H9 (cell line): Measurements from ENCODE around the gene OGFOD3. TPM values are rescaled to one million over a fixed set of nuclear protein-coding genes. Genes with fewer than 3 reads are reported as not detected.
"Not testable (repeated sequence)": the region's sequence is repeated elsewhere in the genome, so short reads cannot be mapped to it uniquely, and the experiment has no call there.

Source experiments
- DNase-seq: peaks from one replicate; pipeline ENCODE4 v3.0.0-alpha.2; 2017
- H2AFZ ChIP-seq: one replicate; pipeline ENCODE4 v1.6.1; 2013; ENCODE audit warnings: mild to moderate bottlenecking, low read length, control low read depth, moderate library complexity
- H2AK5ac ChIP-seq: 2 replicates; pipeline ENCODE4 v1.6.1; 2013; ENCODE audit warnings: low read length, control low read depth, mixed read lengths; ENCODE audit not compliant: insufficient read length
- H2BK120ac ChIP-seq: one replicate; pipeline ENCODE4 v1.6.1; 2013; ENCODE audit warnings: low read depth, mild to moderate bottlenecking, low read length, control low read depth, inconsistent platforms; ENCODE audit not compliant: poor library complexity, severe bottlenecking
- H2BK12ac ChIP-seq: 2 replicates; pipeline ENCODE4 v1.6.1; 2013; ENCODE audit warnings: low read length, control low read depth, mixed read lengths, low read depth; ENCODE audit not compliant: insufficient read length
- H2BK15ac ChIP-seq: 2 replicates; pipeline ENCODE4 v1.6.1; 2013; ENCODE audit warnings: low read depth, low read length, control low read depth
- H2BK20ac ChIP-seq: one replicate; pipeline ENCODE4 v1.6.1; 2013; ENCODE audit warnings: low read depth, mild to moderate bottlenecking, low read length, control low read depth, inconsistent platforms; ENCODE audit not compliant: poor library complexity, severe bottlenecking
- H2BK5ac ChIP-seq: 2 replicates; pipeline ENCODE4 v1.6.1; 2013; ENCODE audit warnings: low read length, control low read depth, mixed read lengths; ENCODE audit not compliant: insufficient read length
- H3K14ac ChIP-seq: 2 replicates; pipeline ENCODE4 v1.6.1; 2013; ENCODE audit warnings: low read length, control low read depth; ENCODE audit not compliant: insufficient read depth
- H3K18ac ChIP-seq: 2 replicates; pipeline ENCODE4 v1.6.1; 2013; ENCODE audit warnings: low read depth, mild to moderate bottlenecking, mixed read lengths, low read length, control low read depth; ENCODE audit not compliant: insufficient read length
- H3K23ac ChIP-seq: 2 replicates; pipeline ENCODE4 v1.6.1; 2013; ENCODE audit warnings: low read length, control low read depth, mixed read lengths, low read depth; ENCODE audit not compliant: insufficient read length
- H3K23me2 ChIP-seq: 2 replicates; pipeline ENCODE4 v1.6.1; 2013; ENCODE audit warnings: low read depth, mild to moderate bottlenecking, mixed read lengths, low read length, control low read depth; ENCODE audit not compliant: insufficient read length, poor library complexity, severe bottlenecking
- H3K27ac ChIP-seq: 2 replicates; pipeline ENCODE4 v1.5.1; 2013; ENCODE audit warnings: low read length, control low read depth, mixed read lengths, low read depth; ENCODE audit not compliant: insufficient read length
- H3K27me3 ChIP-seq: 2 replicates; pipeline ENCODE4 v1.6.1; 2013; ENCODE audit warnings: low read length, control low read depth, inconsistent platforms; ENCODE audit not compliant: insufficient read depth
- H3K4ac ChIP-seq: 2 replicates; pipeline ENCODE4 v1.6.1; 2013; ENCODE audit warnings: low read depth, mild to moderate bottlenecking, control low read depth, inconsistent platforms, low read length, moderate library complexity
- H3K4me1 ChIP-seq: 2 replicates; pipeline ENCODE4 v1.6.1; 2013; ENCODE audit warnings: low read length, control low read depth, inconsistent platforms; ENCODE audit not compliant: insufficient read depth
- H3K4me2 ChIP-seq: 2 replicates; pipeline ENCODE4 v1.6.1; 2013; ENCODE audit warnings: low read length, control low read depth, mixed read lengths; ENCODE audit not compliant: insufficient read length, insufficient read depth
- H3K56ac ChIP-seq: 2 replicates; pipeline ENCODE4 v1.6.1; 2013; ENCODE audit warnings: low read depth, mild to moderate bottlenecking, mixed read lengths, low read length, control low read depth; ENCODE audit not compliant: insufficient read length
- H3K79me1 ChIP-seq: 2 replicates; pipeline ENCODE4 v1.6.1; 2013; ENCODE audit warnings: low read depth, mild to moderate bottlenecking, moderate library complexity, low read length, control low read depth, inconsistent platforms; ENCODE audit not compliant: insufficient read depth, poor library complexity, severe bottlenecking
- H3K79me2 ChIP-seq: 2 replicates; pipeline ENCODE4 v1.6.1; 2013; ENCODE audit warnings: low read length, control low read depth, inconsistent platforms; ENCODE audit not compliant: insufficient read depth
- H3K9ac ChIP-seq: 2 replicates; pipeline ENCODE4 v1.6.1; 2013; ENCODE audit warnings: low read length, control low read depth, mixed read lengths; ENCODE audit not compliant: insufficient read length; ENCODE audit errors: extremely low read depth
- H3K9me3 ChIP-seq: one replicate; pipeline ENCODE4 v1.6.1; 2013; ENCODE audit warnings: low read depth, low read length, inconsistent platforms; ENCODE audit not compliant: control insufficient read depth
- H3T11ph ChIP-seq: one replicate; pipeline ENCODE4 v1.6.1; 2013; ENCODE audit warnings: mild to moderate bottlenecking, low read length, control low read depth, inconsistent platforms
- H4K20me1 ChIP-seq: one replicate; pipeline ENCODE4 v1.6.1; 2013; ENCODE audit not compliant: control insufficient read depth, insufficient read length, insufficient read depth
- H4K5ac ChIP-seq: 2 replicates; pipeline ENCODE4 v1.6.1; 2013; ENCODE audit warnings: low read depth, mild to moderate bottlenecking, mixed read lengths, low read length, control low read depth; ENCODE audit not compliant: insufficient read length
- H4K8ac ChIP-seq: replicated peaks from 2 replicates; pipeline ENCODE4 v1.6.1; 2013; ENCODE audit warnings: low read length, control low read depth, mixed read lengths, low read depth; ENCODE audit not compliant: insufficient read length
- H4K91ac ChIP-seq: 2 replicates; pipeline ENCODE4 v1.6.1; 2013; ENCODE audit warnings: low read depth, mild to moderate bottlenecking, moderate library complexity, mixed read lengths, low read length, control low read depth; ENCODE audit not compliant: insufficient read length
- H3K27ac Mint-ChIP-seq, 3 experiments: 2 replicates in 2 of 3; 3 replicates in 1 of 3; pipeline ENCODE4 v1.8.0; 2020 to 2021; ENCODE audit warnings: mixed read lengths in 3 of 3, mild to moderate bottlenecking in 1 of 3, moderate library complexity in 1 of 3
- H3K27me3 Mint-ChIP-seq: 2 replicates; pipeline ENCODE4 v1.8.0; 2021; ENCODE audit warnings: low read depth, mild to moderate bottlenecking, moderate library complexity, mixed read lengths
- H3K36me3 Mint-ChIP-seq, 3 experiments: 2 replicates in 2 of 3; 3 replicates in 1 of 3; pipeline ENCODE4 v1.8.0; 2020 to 2021; ENCODE audit warnings: low read depth in 3 of 3, mixed read lengths in 3 of 3; ENCODE audit not compliant: insufficient read depth in 1 of 3
- H3K4me1 Mint-ChIP-seq, 2 experiments: 2 replicates each; pipeline ENCODE4 v1.8.0; 2020; ENCODE audit warnings: mixed read lengths in 2 of 2
- H3K4me3 Mint-ChIP-seq, 2 experiments: 2 replicates in 1 of 2; 3 replicates in 1 of 2; pipeline ENCODE4 v1.8.0; 2020 to 2021; ENCODE audit warnings: mild to moderate bottlenecking in 2 of 2, mixed read lengths in 2 of 2, moderate library complexity in 1 of 2
- H3K9me3 Mint-ChIP-seq, 2 experiments: 2 replicates in 1 of 2; 3 replicates in 1 of 2; pipeline ENCODE4 v1.8.0; 2020; ENCODE audit warnings: mild to moderate bottlenecking in 2 of 2, mixed read lengths in 2 of 2, moderate library complexity in 1 of 2
- CTCF ChIP-seq: fragments of 200-600 bp; sonication (generic); conservative IDR thresholded peaks from 3 replicates; pipeline ENCODE4 v1.8.0; 2021; ENCODE audit warnings: antibody characterized with exemption, mild to moderate bottlenecking
- WGBS: extraction: QIAGEN DNeasy Blood & Tissue Kit; methylation state at CpG from one replicate; pipeline ENCODE4 v1.1.7; 2013; ENCODE audit warnings: missing lambda C conversion rate, low lambda C conversion rate, mixed read lengths; ENCODE audit not compliant: insufficient read length; ENCODE audit errors: extremely low coverage; 5-methylcytosine and 5-hydroxymethylcytosine counted together
- total RNA-seq: library from RNA; stranded (reverse); gene quantifications from 2 replicates; pipeline ENCODE4 v1.2.1, GENCODE V29; 2021

OGFOD3 gene
- total RNA-seq, 1 experiment from 2014 or later: 27.8 TPM

GRCh38 chr17:82412535-82413520 lies 5.6 kb downstream of the OGFOD3 start:
- Histone ChIP-seq H3K79me1 (no peaks in the 10 kb centered on the region), H4K5ac (no peak overlapping the region), H3K23me2 (peaks cover 1% of the 10 kb centered on the region), H2AK5ac (no peak overlapping the region), H3K56ac (no peak overlapping the region), H2BK12ac (no peak overlapping the region), H2BK20ac (no peak overlapping the region), H2BK15ac (no peak overlapping the region), H4K91ac (no peak overlapping the region), H3K4ac (no peak overlapping the region), H3K9ac (no peak overlapping the region), H2BK120ac (no peak overlapping the region), H3K18ac (no peak overlapping the region), H3K9me3 (no peaks in the 10 kb centered on the region), H3K4me1 (no peaks in the 10 kb centered on the region), H3K23ac (no peak overlapping the region), H3K27me3 (no peaks in the 10 kb centered on the region), H3T11ph (no peak overlapping the region), H4K20me1 (no peaks in the 10 kb centered on the region), H2AFZ (no peak overlapping the region), H2BK5ac (no peak overlapping the region), H3K4me2 (no peak overlapping the region), H3K79me2 (no peaks in the 10 kb centered on the region), H4K8ac (no peak overlapping the region), H3K27ac (no peak overlapping the region), H3K14ac (no peak overlapping the region; the same call in 1 of the 2 replicates)
- Mint-ChIP-seq H3K27ac (no peak overlapping the region; a peak in 1 of 7 replicates), H3K36me3 (peaks cover 3 to 8% (median 4%) of the 10 kb centered on the region in 3 experiments; a peak in 5 of 7 replicates), H3K27me3 (peaks cover 3% of the 10 kb centered on the region), H3K4me3 (no peak overlapping the region; a peak in 1 of 5 replicates), H3K9me3 (no peaks in the 10 kb centered on the region), H3K4me1 (peaks cover 13 to 16% of the 10 kb centered on the region in 2 experiments)
- DNase-seq: no peak
- TF ChIP-seq CTCF: no peak
- WGBS: no CpG with 5 or more reads among the region's 29 CpGs

DNA sequence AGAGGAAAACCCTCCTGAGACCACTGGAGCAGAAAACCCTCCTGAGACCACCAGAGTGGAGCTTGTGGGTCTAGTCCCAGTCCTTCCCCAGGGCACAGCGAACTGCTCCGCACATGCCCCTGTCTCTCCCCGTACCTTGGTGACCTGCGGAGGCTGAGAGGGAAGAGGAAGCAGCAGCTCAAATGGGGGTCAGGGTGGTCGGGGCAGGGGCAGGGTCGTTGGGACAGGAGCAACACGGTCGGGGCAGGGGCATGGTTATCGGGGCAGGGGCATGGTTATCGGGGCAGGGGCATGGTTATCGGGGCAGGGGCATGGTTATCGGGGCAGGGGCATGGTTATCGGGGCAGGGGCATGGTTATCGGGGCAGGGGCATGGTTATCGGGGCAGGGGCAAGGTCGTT lies 6.3 kb downstream of the OGFOD3 start:
- DNase-seq, H2BK120ac ChIP-seq, H3K23me2 ChIP-seq, H2BK5ac ChIP-seq, H3K23ac ChIP-seq, H3K27ac Mint-ChIP-seq, H3K9me3 ChIP-seq, H2AK5ac ChIP-seq, H3K4me3 Mint-ChIP-seq, H3K4me2 ChIP-seq, H3K79me1 ChIP-seq, H3K14ac ChIP-seq, H3K18ac ChIP-seq, H3K4ac ChIP-seq, H3K9me3 Mint-ChIP-seq, H2AFZ ChIP-seq, H3K27me3 ChIP-seq, H2BK15ac ChIP-seq, H3K56ac ChIP-seq, H3T11ph ChIP-seq, H4K8ac ChIP-seq, H3K27me3 Mint-ChIP-seq, H2BK12ac ChIP-seq, H3K79me2 ChIP-seq, H3K27ac ChIP-seq, H3K9ac ChIP-seq, H3K36me3 Mint-ChIP-seq, H2BK20ac ChIP-seq, H4K20me1 ChIP-seq, H4K5ac ChIP-seq, H4K91ac ChIP-seq, H3K4me1 ChIP-seq: not testable (repeated sequence)
- no CpG with 5 or more reads among the region's 16 CpGs for WGBS
- peaks cover 10 to 12% of the 10 kb centered on the region in 2 experiments for H3K4me1 Mint-ChIP-seq
